GM19395 (cell line): ENCODE measurements around the gene AIFM3.
"Not testable (repeated sequence)": the region's sequence is repeated elsewhere in the genome, so short reads cannot be mapped to it uniquely, and the experiment has no call there.

ENCODE experiments used
- ATAC-seq: cut with Tn5 transposase; IDR thresholded peaks from one replicate; pipeline ENCODE4 v1.9.1; 2021; ENCODE audit warnings: mild to moderate bottlenecking, moderate library complexity; ENCODE audit not compliant: unreplicated experiment

AIFM3 gene

GRCh38 chr22:20966883-20967696 is at the start of gene AIFM3:
AIFM3 (plus strand) TSS chr22:20967255; CDS start chr22:20967945, 690 bp downstream.
- ATAC-seq = no peak

GRCh38 chr22:20918663-20919218 is 48.3 kb upstream of the AIFM3 start:
- no peak for ATAC-seq

GRCh38 chr22:20919718-20920117 is 47.3 kb upstream of the AIFM3 start:
- no peak for ATAC-seq

GRCh38 chr22:20920881-20921203 is 46.2 kb upstream of the AIFM3 start:
- ATAC-seq = no peak

GRCh38 chr22:20922141-20922751 is 44.8 kb upstream of the AIFM3 start:
- no peak for ATAC-seq

GRCh38 chr22:20926243-20926642 is 40.8 kb upstream of the AIFM3 start:
- ATAC-seq = no peak

- no peak for ATAC-seq
These were observed 39.0 kb upstream of the AIFM3 start for GRCh38 chr22:20927940-20928572.

GRCh38 chr22:20928573-20928967 is 38.5 kb upstream of the AIFM3 start:
- no peak for ATAC-seq

- ATAC-seq = no peak
These were observed 37.1 kb upstream of the AIFM3 start for GRCh38 chr22:20930004-20930403.

GRCh38 chr22:20930435-20930834 is 36.6 kb upstream of the AIFM3 start:
- not testable (repeated sequence) for ATAC-seq

- ATAC-seq = no peak
These were observed 35.9 kb upstream of the AIFM3 start for GRCh38 chr22:20931126-20931654.

GRCh38 chr22:20933910-20934309 is 33.1 kb upstream of the AIFM3 start:
- ATAC-seq = no peak

- ATAC-seq = not testable (repeated sequence)
These were observed 32.0 kb upstream of the AIFM3 start for GRCh38 chr22:20935049-20935448.

- not testable (repeated sequence) for ATAC-seq
These were observed 31.1 kb upstream of the AIFM3 start for GRCh38 chr22:20935780-20936539.

- no peak for ATAC-seq
These were observed 29.8 kb upstream of the AIFM3 start for GRCh38 chr22:20937031-20937793.

- no peak for ATAC-seq
These were observed 29.0 kb upstream of the AIFM3 start for GRCh38 chr22:20937794-20938671.

GRCh38 chr22:20939457-20940185 is 27.4 kb upstream of the AIFM3 start:
- not testable (repeated sequence) for ATAC-seq

GRCh38 chr22:20940186-20940651 is 26.8 kb upstream of the AIFM3 start:
- no peak for ATAC-seq
